Mammary epithelial cell (primary cell): ENCODE measurements around the gene RHOF.

Experiments
- EZH2 ChIP-seq: IDR thresholded peaks from 2 replicates; pipeline ENCODE4 v1.6.1; 2012; ENCODE audit warnings: low read length, inconsistent platforms, borderline replicate concordance
- TF ChIP-seq, protein P1 (sequence below), 2 donors: IDR thresholded peaks in 1 of 2; conservative IDR thresholded peaks in 1 of 2; 2 replicates each; pipeline ENCODE4 v1.5.1; 2011 to 2012; ENCODE audit warnings: inconsistent platforms in 2 of 2, low read length in 2 of 2, mild to moderate bottlenecking in 2 of 2, control low read depth in 1 of 2, low read depth in 1 of 2; ENCODE audit not compliant: insufficient read depth in 1 of 2; ENCODE audit errors: extremely low read depth in 1 of 2

DNA sequence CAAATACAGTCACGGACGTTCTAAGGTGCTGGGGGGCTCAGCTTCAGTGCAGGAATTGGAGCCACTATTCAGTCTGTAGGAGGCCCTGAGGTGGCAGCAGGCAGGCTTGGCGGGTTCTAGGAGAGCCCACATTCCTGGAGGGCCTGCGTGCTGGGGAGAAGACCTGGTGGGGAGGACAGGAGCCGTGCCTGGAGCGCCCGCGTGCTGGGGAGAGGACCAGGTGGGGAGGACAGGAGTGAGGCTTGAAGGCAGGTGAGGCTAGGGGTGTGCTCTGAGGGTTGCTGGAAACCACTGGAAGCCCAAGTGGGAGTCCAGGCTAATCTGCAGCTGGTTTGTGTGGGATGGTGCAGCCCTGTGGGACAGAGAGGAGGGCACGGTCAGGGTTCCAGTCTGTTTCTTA, 23.1 kb downstream of the RHOF start:
- TF ChIP-seq, protein P1, sequence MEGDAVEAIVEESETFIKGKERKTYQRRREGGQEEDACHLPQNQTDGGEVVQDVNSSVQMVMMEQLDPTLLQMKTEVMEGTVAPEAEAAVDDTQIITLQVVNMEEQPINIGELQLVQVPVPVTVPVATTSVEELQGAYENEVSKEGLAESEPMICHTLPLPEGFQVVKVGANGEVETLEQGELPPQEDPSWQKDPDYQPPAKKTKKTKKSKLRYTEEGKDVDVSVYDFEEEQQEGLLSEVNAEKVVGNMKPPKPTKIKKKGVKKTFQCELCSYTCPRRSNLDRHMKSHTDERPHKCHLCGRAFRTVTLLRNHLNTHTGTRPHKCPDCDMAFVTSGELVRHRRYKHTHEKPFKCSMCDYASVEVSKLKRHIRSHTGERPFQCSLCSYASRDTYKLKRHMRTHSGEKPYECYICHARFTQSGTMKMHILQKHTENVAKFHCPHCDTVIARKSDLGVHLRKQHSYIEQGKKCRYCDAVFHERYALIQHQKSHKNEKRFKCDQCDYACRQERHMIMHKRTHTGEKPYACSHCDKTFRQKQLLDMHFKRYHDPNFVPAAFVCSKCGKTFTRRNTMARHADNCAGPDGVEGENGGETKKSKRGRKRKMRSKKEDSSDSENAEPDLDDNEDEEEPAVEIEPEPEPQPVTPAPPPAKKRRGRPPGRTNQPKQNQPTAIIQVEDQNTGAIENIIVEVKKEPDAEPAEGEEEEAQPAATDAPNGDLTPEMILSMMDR (conservative IDR thresholded peaks at IDR 0.05 in 1 of 2, IDR thresholded peaks at IDR 0.05 in 1 of 2; ENCODE audit: extremely low read depth in 1 of 2, insufficient read depth in 1 of 2, low read depth in 1 of 2, low read length in 2 of 2), result no peak
- no peak for TF ChIP-seq EZH2
